Body of pancreas (tissue), 4 donors: ENCODE results near the gene COQ7. TPM values are rescaled to one million over a fixed set of nuclear protein-coding genes. Genes with fewer than 3 reads are reported as not detected.

Source experiments
- ATAC-seq: fragments of 150-250 bp; one replicate; pipeline ENCODE4 v1.9.1; 2016
- DNase-seq, 4 donors: peaks; one replicate each; pipeline ENCODE4 v3.0.0-alpha.2; 2019
- H3K27ac ChIP-seq, 4 donors: fragments of 200-600 bp; sonication (generic); 1 replicate in 3 of 4; 2 replicates in 1 of 4; pipeline versions ENCODE4 v1.5.1 to v1.6.1; 2016 to 2019; ENCODE audit warnings: mild to moderate bottlenecking in 1 of 4, mixed read lengths in 1 of 4, moderate library complexity in 1 of 4
- H3K27me3 ChIP-seq, 2 donors: fragments of 200-600 bp; sonication (generic); one replicate each; pipeline ENCODE4 v1.6.0; 2016; ENCODE audit warnings: mild to moderate bottlenecking in 1 of 2
- H3K36me3 ChIP-seq, 2 donors: fragments of 200-600 bp; sonication (generic); replicated peaks in 1 of 2; 2 replicates each; pipeline ENCODE4 v1.5.1; 2016; ENCODE audit warnings: low read depth in 2 of 2; ENCODE audit not compliant: insufficient read depth in 1 of 2
- H3K4me1 ChIP-seq: fragments of 200-600 bp; sonication (generic); one replicate; pipeline ENCODE4 v1.6.0; 2016
- H3K4me3 ChIP-seq, 2 donors: fragments of 200-600 bp; sonication (generic); 1 replicate in 1 of 2; 2 replicates in 1 of 2; pipeline ENCODE4 v1.5.1; 2016 to 2019
- H3K9me3 ChIP-seq, 3 donors: fragments of 200-600 bp; sonication (generic); 1 replicate in 2 of 3; 2 replicates in 1 of 3; pipeline ENCODE4 v1.5.1; 2016
- POLR2A ChIP-seq, 3 donors: fragments of 450-650 bp; IDR thresholded peaks; one replicate each; pipeline ENCODE4 v1.6.1; 2016; ENCODE audit warnings: antibody characterized with exemption in 3 of 3, mild to moderate bottlenecking in 2 of 3
- WGBS, 2 donors: methylation state at CpG; one replicate each; pipeline ENCODE4 v1.1.5; 2017; 5-methylcytosine and 5-hydroxymethylcytosine counted together
- intact Hi-C: fragments of 100-400 bp; cut with DNase I; formaldehyde crosslinking; loops from one replicate; pipeline ENCODE4 v1.15.1; 2023
- total RNA-seq, 2 donors: library from RNA; depleted of rRNA; stranded (reverse); fragments of >200 nt; gene quantifications; one replicate each; pipeline ENCODE4 v1.1.0, GENCODE V29; 2016
- TF ChIP-seq, protein P1 (sequence below), 7 experiments: fragments of 450-650 bp in 4 of 7; fragments of 200-600 bp in 3 of 7; sonication (generic) in 3 of 7; IDR thresholded peaks; one replicate each; pipeline ENCODE4 v1.5.1; 2016 to 2019; ENCODE audit warnings: antibody characterized with exemption in 7 of 7

COQ7 gene
- total RNA-seq, 2 donors from 2014 or later: 8.6 to 9.1 TPM

DNA sequence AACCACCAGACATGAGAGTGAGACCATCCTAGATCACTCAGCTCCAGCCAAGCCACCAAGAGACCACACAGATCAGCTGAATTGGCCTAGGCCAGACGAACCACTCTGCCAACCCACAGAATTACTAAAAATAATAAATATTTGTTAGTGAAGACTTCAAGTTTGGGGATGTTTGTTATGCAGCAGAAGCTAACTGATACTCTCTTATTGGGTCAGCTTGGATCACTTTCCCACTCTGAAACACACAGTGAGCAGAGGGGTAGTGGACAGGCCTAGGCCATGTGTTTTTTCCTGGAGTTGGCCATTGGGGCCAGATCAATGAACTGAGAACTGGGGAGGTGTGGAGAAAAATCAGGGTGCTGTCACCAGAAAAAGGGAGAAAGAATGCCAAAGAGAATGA, 30.8 kb downstream of the COQ7 start:
- Histone ChIP-seq H3K27me3 (no peaks in the 10 kb centered on the region), H3K9me3 (no peaks in the 10 kb centered on the region), H3K36me3 (no peaks in the 10 kb centered on the region), H3K4me1 (no peaks in the 10 kb centered on the region), H3K4me3 (no peak overlapping the region), H3K27ac (no peak overlapping the region)
- DNase-seq: no peak
- no peak for TF ChIP-seq POLR2A (IDR thresholded peaks at IDR 0.05)
- TF ChIP-seq, protein P1, sequence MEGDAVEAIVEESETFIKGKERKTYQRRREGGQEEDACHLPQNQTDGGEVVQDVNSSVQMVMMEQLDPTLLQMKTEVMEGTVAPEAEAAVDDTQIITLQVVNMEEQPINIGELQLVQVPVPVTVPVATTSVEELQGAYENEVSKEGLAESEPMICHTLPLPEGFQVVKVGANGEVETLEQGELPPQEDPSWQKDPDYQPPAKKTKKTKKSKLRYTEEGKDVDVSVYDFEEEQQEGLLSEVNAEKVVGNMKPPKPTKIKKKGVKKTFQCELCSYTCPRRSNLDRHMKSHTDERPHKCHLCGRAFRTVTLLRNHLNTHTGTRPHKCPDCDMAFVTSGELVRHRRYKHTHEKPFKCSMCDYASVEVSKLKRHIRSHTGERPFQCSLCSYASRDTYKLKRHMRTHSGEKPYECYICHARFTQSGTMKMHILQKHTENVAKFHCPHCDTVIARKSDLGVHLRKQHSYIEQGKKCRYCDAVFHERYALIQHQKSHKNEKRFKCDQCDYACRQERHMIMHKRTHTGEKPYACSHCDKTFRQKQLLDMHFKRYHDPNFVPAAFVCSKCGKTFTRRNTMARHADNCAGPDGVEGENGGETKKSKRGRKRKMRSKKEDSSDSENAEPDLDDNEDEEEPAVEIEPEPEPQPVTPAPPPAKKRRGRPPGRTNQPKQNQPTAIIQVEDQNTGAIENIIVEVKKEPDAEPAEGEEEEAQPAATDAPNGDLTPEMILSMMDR (IDR thresholded peaks at IDR 0.05): no peak
- 85 to 100% methylated on average over 1 of the region's 1 CpG for WGBS, 2 donors
- ATAC-seq: no peak
- intact Hi-C loops: no loop called here

DNA sequence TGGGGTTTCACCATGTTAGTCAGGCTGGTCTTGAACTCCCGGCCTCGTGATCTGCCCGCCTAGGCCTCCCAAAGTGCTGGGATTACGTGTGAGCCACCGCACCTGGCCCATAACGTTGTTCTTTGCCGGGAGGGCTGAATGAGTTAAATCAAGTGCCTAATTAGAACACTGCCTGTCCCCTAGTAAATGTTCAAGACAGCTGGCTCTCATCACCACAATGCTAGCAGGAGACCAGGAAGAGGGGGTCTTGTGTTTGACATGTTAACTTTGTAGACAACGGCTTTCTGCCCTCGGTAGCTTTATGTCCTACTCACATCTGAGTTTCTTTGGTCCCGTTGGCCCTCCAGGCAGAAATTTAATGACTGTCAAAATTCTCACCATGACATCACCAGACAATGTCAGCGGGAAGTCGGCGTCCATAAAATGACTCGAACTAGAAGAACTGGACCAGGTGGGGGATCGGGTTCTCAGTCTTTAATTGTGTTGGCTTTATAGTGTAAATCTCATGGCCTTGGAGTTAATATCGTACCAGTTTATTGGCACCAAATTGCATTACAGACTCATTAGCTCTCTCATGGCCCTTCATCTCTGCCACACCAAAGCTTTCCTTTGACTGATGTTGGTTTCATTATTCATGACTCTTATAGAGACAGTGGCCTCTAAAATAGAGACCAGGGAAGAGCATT, 34.9 kb downstream of the COQ7 start:
- H3K4me1 ChIP-seq: no peaks in the 10 kb centered on the region
- DNase-seq (no peak), ATAC-seq (no peak)
- H3K27ac ChIP-seq: no peak overlapping the region
- WGBS, 2 donors: 66 to 76% methylated on average over 12 to 16 of the region's 16 CpGs
- H3K9me3 ChIP-seq: no peaks in the 10 kb centered on the region
- no peaks in the 10 kb centered on the region for H3K27me3 ChIP-seq
- no peaks in the 10 kb centered on the region for H3K36me3 ChIP-seq
- no peak overlapping the region for H3K4me3 ChIP-seq
- intact Hi-C loops: no loop called here
- no peak for TF ChIP-seq POLR2A (IDR thresholded peaks at IDR 0.05)
- TF ChIP-seq, protein P1 (IDR thresholded peaks at IDR 0.05): no peak

- H3K4me1 ChIP-seq: no peaks in the 10 kb centered on the region
- no peaks in the 10 kb centered on the region for H3K9me3 ChIP-seq
- 85% methylated on average over 5 of the region's 5 CpGs; no CpG with 5 or more reads in 1 of the 2 donors for WGBS, 2 donors
- H3K36me3 ChIP-seq: no peaks in the 10 kb centered on the region
- no peaks in the 10 kb centered on the region for H3K27me3 ChIP-seq
- intact Hi-C loops: no loop called here
- ATAC-seq (no peak), DNase-seq (no peak)
- H3K27ac ChIP-seq: no peak overlapping the region
- TF ChIP-seq POLR2A (IDR thresholded peaks at IDR 0.05): no peak
- TF ChIP-seq, protein P1 (IDR thresholded peaks at IDR 0.05): no peak
- no peak overlapping the region for H3K4me3 ChIP-seq
These were observed 37.2 kb downstream of the COQ7 start for GRCh38 chr16:19104607-19105006.

GRCh38 chr16:19105131-19105530, 37.7 kb downstream of the COQ7 start:
- 93 to 95% methylated on average over 5 to 6 of the region's 6 CpGs for WGBS, 2 donors
- TF ChIP-seq, protein P1 (IDR thresholded peaks at IDR 0.05): no peak
- TF ChIP-seq POLR2A (IDR thresholded peaks at IDR 0.05): no peak
- Histone ChIP-seq H3K4me1 (no peaks in the 10 kb centered on the region), H3K27ac (no peak overlapping the region), H3K27me3 (no peaks in the 10 kb centered on the region), H3K36me3 (no peaks in the 10 kb centered on the region), H3K9me3 (no peaks in the 10 kb centered on the region), H3K4me3 (no peak overlapping the region)
- DNase-seq: no peak
- ATAC-seq: no peak
- intact Hi-C loops: no loop called here
